K562 (cell line): ENCODE measurements around the gene NUP153. TPM values are rescaled to one million over a fixed set of nuclear protein-coding genes. Genes with fewer than 3 reads are reported as not detected.

Experiments used
- FOSL1 ChIP-seq: fragments of 200-800 bp; sonication (Bioruptor generic); conservative IDR thresholded peaks from 2 replicates; pipeline ENCODE4 v1.6.1; 2016; ENCODE audit warnings: missing genetic modification characterization, missing compliant biosample characterization
- FOXA3 ChIP-seq, 2 experiments: fragments of 450-650 bp in 1 of 2; sonication (generic) in 1 of 2; formaldehyde crosslinking; IDR thresholded peaks in 1 of 2; conservative IDR thresholded peaks in 1 of 2; 2 replicates each; pipeline versions ENCODE4 v1.4.0 to v1.8.0; 2020 to 2022; ENCODE audit warnings: mild to moderate bottlenecking in 2 of 2, missing genetic modification reagents in 1 of 2
- HES1 ChIP-seq: fragments of 450-650 bp; IDR thresholded peaks from 2 replicates; pipeline ENCODE4 v1.6.1; 2016; ENCODE audit warnings: low read depth, mild to moderate bottlenecking, moderate library complexity
- KDM2B ChIP-seq: fragments of 250-450 bp; sonication (Bioruptor Pico); IDR thresholded peaks from 2 replicates; pipeline ENCODE4 v1.8.0; 2021; ENCODE audit warnings: mild to moderate bottlenecking, moderate library complexity
- KHSRP ChIP-seq: fragments of 450-650 bp; IDR thresholded peaks from 2 replicates; pipeline ENCODE4 v1.6.1; 2017
- MBD1 ChIP-seq: fragments of 250-450 bp; sonication (Bioruptor Pico); IDR thresholded peaks from 2 replicates; pipeline ENCODE4 v1.8.0; 2022; ENCODE audit warnings: inconsistent platforms
- MGA ChIP-seq: fragments of 450-650 bp; IDR thresholded peaks from 2 replicates; pipeline ENCODE4 v1.6.1; 2016; ENCODE audit warnings: mild to moderate bottlenecking, moderate library complexity
- SMC3 ChIP-seq: conservative IDR thresholded peaks from 2 replicates; pipeline ENCODE4 v1.6.1; 2011; ENCODE audit warnings: low read depth, low read length, improper control_type of control experiment; ENCODE audit not compliant: insufficient read depth
- ZNF174 ChIP-seq: fragments of 250-450 bp; sonication (Bioruptor Pico); IDR thresholded peaks from 2 replicates; pipeline ENCODE4 v1.4.0; 2020; ENCODE audit warnings: mild to moderate bottlenecking
- ZNF239 ChIP-seq: fragments of 250-450 bp; sonication (Bioruptor Pico); IDR thresholded peaks from 2 replicates; pipeline ENCODE4 v1.4.0; 2020; ENCODE audit warnings: mild to moderate bottlenecking
- ZNF253 ChIP-seq: fragments of 250-450 bp; sonication (Bioruptor Pico); conservative IDR thresholded peaks from 2 replicates; pipeline ENCODE4 v1.6.1; 2021; ENCODE audit warnings: mild to moderate bottlenecking
- polyA plus RNA-seq, 8 experiments: library from polyadenylated mRNA; depleted of rRNA in 4 of 8; stranded (reverse) in 5 of 8; unstranded in 3 of 8; fragments of >200 nt; fragmentation: Nextera tagmentation in 2 of 8; fragmentation: Illumina TruSeq in 1 of 8; extraction: Ambion mirVana in 2 of 8; extraction: Trizol in 1 of 8; gene quantifications; 2 replicates each; pipeline versions ENCODE4 v1.2.1 to v1.2.3, GENCODE V29; 2011 to 2014; ENCODE audit warnings: inconsistent platforms in 1 of 8, missing spikeins in 1 of 8
- total RNA-seq, 7 experiments: library from RNA; depleted of rRNA in 6 of 7; stranded (reverse); fragments of >200 nt in 6 of 7; fragmentation: Illumina TruSeq in 2 of 7; extraction: Trizol in 2 of 7; gene quantifications; 2 replicates each; pipeline versions ENCODE4 v1.2.1 to v1.2.3, GENCODE V29; 2011 to 2021; ENCODE audit warnings: low replicate concordance in 1 of 7

The NUP153 gene
- total and polyA plus RNA-seq, 9 of the 15 experiments (the other 6 are each of a cell fraction or from before 2014, with no cell fraction given): 21.9 to 110 (median 84.8) TPM

- TF ChIP-seq HES1 (no peak), MGA (0 out of 2 replicates have a peak, but pooled peaks have one; percentile 37), KHSRP (no peak), MBD1 (no peak), KDM2B (no peak), FOSL1 (peak; percentile 100), SMC3 (0 out of 2 replicates have a peak, but pooled peaks have one; percentile 8), ZNF239 (CRISPR knock-in tag) (no peak), ZNF174 (CRISPR knock-in tag) (no peak), ZNF253 (no peak), FOXA3 (CRISPR knock-in tag; conservative IDR thresholded peaks at IDR 0.05 in 1 of 2, IDR thresholded peaks at IDR 0.05 in 1 of 2) (no peak)
Observed at GRCh38 chr6:17714879-17715851, 8.4 kb upstream of the NUP153 start (continued).
